Central memory CD8-positive, alpha-beta T cell (primary cell): ENCODE results near the gene SLC22A15.
"Not testable (repeated sequence)": the region's sequence is repeated elsewhere in the genome, so short reads cannot be mapped to it uniquely, and the experiment has no call there.

ENCODE experiments used
- ATAC-seq: fragments of 150-1000 bp; cut with Tn5 transposase; replicated peaks from 2 replicates; pipeline ENCODE4 v1.10.0; 2022; ENCODE audit warnings: mild to moderate bottlenecking, moderate FRiP score, moderate number of reproducible peaks; ENCODE audit not compliant: poor library complexity, severe bottlenecking; ENCODE audit errors: extremely low read depth
- DNase-seq, 2 donors: peaks; one replicate each; pipeline ENCODE4 v3.0.0; 2021; ENCODE audit warnings: low spot score in 2 of 2
- H3K27ac Mint-ChIP-seq: one replicate; pipeline ENCODE4 v1.8.0; 2022; ENCODE audit warnings: low read depth, mild to moderate bottlenecking, moderate library complexity, mixed read lengths
- H3K27me3 Mint-ChIP-seq: one replicate; pipeline ENCODE4 v1.8.0; 2022; ENCODE audit warnings: mixed read lengths
- H3K36me3 Mint-ChIP-seq: one replicate; pipeline ENCODE4 v1.8.0; 2022; ENCODE audit warnings: mild to moderate bottlenecking, moderate library complexity, mixed read lengths; ENCODE audit not compliant: insufficient read depth
- H3K4me1 Mint-ChIP-seq: one replicate; pipeline ENCODE4 v1.8.0; 2022; ENCODE audit warnings: mixed read lengths
- H3K4me3 Mint-ChIP-seq: one replicate; pipeline ENCODE4 v1.8.0; 2022; ENCODE audit warnings: mild to moderate bottlenecking, moderate library complexity, mixed read lengths
- H3K9me3 Mint-ChIP-seq: one replicate; pipeline ENCODE4 v1.8.0; 2022; ENCODE audit warnings: mixed read lengths

Gene SLC22A15

DNA sequence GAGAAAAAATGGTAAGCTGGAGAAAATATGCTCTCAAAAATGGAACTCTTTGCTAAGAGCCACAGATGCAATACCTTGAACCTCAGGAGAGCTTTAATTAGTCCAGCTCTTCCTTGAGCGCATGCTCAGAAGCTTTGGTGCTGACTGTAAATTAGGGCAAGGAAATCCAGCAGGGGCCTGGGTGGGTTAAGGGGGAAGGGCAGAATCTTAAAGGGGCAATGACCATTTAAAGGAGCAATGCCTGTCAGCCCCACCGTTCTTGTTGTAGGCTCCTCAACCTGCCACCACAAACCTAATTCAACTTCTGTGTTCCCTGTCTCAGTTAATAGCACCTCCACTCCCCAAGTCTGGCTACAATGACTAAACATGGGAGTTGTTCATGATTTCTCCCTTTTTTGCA is 6.8 kb upstream of the SLC22A15 start:
- Mint-ChIP-seq H3K4me3 (no peak overlapping the region), H3K27ac (no peak overlapping the region), H3K4me1 (no peaks in the 10 kb centered on the region), H3K36me3 (no peaks in the 10 kb centered on the region), H3K27me3 (peaks cover 63% of the 10 kb centered on the region), H3K9me3 (no peaks in the 10 kb centered on the region)
- no peak for ATAC-seq
- no peak for DNase-seq

DNA sequence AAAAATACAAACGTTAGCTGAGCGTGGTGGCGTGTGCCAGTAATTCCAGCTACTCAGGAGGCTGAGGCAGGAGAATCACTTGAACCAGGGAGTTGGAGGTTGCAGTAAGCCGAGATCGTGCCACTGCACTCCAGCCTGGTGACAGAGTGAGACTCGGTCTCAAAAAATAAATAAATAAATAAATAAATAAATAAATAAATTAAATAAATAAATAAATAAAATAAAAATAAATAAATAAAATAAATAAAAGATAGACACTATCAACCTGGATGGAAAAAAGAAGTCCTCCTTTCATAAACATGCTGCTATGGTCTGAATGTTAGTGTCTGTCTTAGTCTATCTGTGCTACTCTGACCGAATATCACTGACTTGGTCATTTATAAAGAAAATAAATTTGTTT is 4.5 kb upstream of the SLC22A15 start:
- ATAC-seq, H3K27ac Mint-ChIP-seq, H3K4me3 Mint-ChIP-seq, H3K9me3 Mint-ChIP-seq, H3K4me1 Mint-ChIP-seq, H3K36me3 Mint-ChIP-seq, DNase-seq: not testable (repeated sequence)
- H3K27me3 Mint-ChIP-seq: peaks cover 54% of the 10 kb centered on the region

DNA sequence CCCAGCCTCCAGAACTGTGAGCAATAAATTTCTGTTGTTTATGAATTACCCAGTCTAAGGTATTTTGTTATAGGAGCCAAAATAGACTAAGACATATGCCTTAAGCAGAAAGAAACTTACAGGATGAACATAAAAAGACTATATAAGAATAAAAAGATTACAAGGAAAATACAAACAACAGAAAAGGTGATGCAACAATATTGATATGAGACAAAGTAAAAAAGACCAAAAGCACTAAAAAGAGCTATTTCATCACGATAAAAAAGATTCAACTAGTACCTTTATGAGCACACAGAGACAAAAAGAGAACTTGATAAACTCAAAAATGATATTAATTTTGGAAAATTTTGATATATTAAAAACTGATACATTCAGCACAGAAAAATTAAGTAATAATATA is 3.2 kb upstream of the SLC22A15 start:
- H3K4me1 Mint-ChIP-seq: peaks cover 6% of the 10 kb centered on the region
- no peaks in the 10 kb centered on the region for H3K9me3 Mint-ChIP-seq
- H3K36me3 Mint-ChIP-seq: peaks cover 2% of the 10 kb centered on the region
- ATAC-seq (no peak), DNase-seq (no peak)
- H3K4me3 Mint-ChIP-seq: no peak overlapping the region
- H3K27ac Mint-ChIP-seq: no peak overlapping the region
- peaks cover 54% of the 10 kb centered on the region for H3K27me3 Mint-ChIP-seq

DNA sequence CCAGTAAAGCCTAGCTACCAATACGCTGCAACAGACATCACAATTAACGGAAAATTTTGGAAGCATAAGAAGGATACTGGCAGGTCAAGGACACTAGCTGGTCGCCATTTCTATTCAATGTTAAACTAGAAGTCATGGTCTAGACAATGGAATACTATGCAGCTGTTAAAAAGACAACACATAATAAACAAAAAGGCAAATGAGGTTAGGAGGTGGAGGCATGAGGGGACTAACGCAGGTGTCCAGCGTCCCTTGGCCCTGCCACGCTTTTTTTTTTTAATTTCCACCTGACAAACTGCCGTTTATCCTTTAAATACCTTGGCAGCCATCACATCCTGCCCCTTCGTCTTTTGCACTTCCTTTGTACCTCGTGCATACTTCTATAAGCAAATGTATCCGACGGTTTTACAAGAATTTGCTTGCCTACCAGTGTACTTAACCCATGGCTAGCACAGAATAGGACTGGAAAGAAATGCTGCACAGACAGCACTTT is 698 bp upstream of the SLC22A15 start:
- DNase-seq (no peak), ATAC-seq (no peak)
- peak overlapping the region; percentile 70 for H3K27ac Mint-ChIP-seq
- H3K9me3 Mint-ChIP-seq: no peaks in the 10 kb centered on the region
- peaks cover 6% of the 10 kb centered on the region for H3K4me1 Mint-ChIP-seq
- peaks cover 48% of the 10 kb centered on the region for H3K27me3 Mint-ChIP-seq
- peaks cover 2% of the 10 kb centered on the region for H3K36me3 Mint-ChIP-seq
- H3K4me3 Mint-ChIP-seq: peak overlapping the region; percentile 79

DNA sequence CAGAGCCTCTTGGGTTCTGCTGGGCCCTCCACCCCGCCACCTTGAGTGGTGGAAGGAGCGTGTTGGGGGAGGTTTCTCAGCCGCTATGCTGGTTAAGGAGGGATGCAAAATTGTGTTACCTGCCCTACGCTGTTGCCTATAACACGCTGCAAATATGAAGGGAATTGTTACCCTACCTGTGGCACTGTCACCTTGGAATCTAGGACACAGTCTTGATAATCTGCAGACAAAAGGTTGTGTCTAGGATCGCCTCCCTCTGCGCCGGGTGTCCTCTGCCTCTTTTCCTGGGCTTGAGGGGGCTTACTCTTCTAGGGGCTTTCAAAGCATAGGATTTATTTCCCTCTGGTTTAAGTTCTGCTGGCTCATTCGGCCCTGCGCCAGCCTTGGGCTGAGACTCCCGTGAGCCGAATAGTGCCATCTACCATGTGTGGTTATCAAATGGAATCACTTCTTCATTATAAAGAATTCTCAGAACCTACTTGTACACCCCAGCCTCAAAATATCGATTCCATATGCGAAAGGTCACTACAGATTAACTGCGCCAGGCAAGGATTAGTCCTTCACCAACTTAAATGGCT is 697 bp downstream of the SLC22A15 start:
- ATAC-seq (peak; percentile 25), DNase-seq (no peak)
- Mint-ChIP-seq H3K4me3 (peak overlapping the region; percentile 79), H3K4me1 (peaks cover 6% of the 10 kb centered on the region), H3K27me3 (peaks cover 48% of the 10 kb centered on the region), H3K27ac (no peak overlapping the region), H3K36me3 (peaks cover 2% of the 10 kb centered on the region), H3K9me3 (no peaks in the 10 kb centered on the region)

DNA sequence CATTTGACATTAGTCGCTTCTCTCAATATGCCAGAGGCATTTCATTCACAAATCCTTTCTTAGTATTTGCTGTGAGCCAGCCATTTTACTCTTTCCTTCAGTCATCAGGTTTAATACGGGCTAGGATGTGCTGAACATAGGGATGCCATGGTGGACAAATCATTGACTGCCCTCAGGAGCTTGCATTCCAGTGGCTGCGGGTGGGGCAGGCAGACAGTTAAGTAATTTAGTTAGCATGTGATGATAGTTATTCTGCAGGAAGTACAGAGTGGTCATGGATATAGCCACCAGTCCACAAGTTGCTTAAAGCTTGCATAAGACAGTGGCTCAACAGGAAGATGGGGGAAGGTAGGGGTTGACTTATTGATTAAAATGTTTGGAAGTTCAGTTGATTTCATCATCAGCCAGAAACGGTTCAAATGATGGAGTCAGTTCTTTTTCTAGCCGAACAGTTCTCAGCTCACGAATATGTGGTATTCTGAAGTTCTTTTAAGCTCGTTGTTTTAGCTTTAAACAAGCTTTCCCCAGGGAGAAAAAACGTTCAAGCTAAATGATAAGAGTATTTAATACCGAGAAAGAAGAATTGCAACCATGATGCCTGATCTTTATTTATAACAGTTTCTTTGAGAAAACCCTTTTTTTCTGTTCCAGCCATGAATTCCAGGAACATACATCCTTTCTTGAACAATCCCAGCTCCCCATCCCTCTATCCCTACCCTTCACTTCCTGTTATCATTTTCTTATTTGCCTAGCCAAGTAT is 1.4 kb downstream of the SLC22A15 start:
- Mint-ChIP-seq H3K27ac (no peak overlapping the region), H3K4me1 (peaks cover 6% of the 10 kb centered on the region), H3K4me3 (peak overlapping the region; percentile 79), H3K9me3 (no peaks in the 10 kb centered on the region), H3K27me3 (peaks cover 42% of the 10 kb centered on the region), H3K36me3 (peaks cover 2% of the 10 kb centered on the region)
- ATAC-seq: no peak
- DNase-seq: no peak

DNA sequence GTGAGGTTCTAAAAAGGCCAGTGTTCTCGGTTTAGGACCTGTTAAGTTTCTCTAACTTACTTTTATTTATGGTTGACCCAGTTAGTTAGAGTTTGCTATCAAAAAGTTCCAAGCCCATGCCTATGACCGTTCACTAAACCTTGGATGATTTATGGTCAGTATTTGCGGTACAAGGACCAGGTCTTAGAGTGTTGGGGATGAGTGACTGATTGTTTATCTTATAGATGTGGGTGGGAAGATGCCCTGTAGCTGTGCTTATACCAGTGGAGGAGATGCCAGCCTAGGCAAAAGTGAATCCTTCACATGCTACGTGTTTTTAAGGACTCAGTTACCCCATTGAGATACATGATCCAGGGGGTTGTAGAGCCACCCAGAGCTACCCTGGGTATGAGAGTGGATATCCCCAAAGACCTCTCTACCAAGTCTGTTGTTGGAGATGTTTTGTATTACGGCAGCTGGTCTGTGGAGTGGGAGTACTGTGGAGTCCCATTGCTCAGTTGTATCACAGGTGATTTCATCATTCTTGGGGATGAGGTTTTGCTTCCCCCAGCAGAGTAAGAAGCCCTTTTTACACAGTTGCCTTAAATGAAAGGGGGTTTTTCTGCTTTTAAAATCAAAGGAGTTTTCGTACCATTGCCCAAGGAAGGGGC is 2.1 kb downstream of the SLC22A15 start:
- Mint-ChIP-seq H3K27me3 (peaks cover 34% of the 10 kb centered on the region), H3K27ac (no peak overlapping the region), H3K4me1 (peaks cover 6% of the 10 kb centered on the region), H3K36me3 (peaks cover 2% of the 10 kb centered on the region), H3K4me3 (no peak overlapping the region), H3K9me3 (no peaks in the 10 kb centered on the region)
- no peak for ATAC-seq
- no peak for DNase-seq

DNA sequence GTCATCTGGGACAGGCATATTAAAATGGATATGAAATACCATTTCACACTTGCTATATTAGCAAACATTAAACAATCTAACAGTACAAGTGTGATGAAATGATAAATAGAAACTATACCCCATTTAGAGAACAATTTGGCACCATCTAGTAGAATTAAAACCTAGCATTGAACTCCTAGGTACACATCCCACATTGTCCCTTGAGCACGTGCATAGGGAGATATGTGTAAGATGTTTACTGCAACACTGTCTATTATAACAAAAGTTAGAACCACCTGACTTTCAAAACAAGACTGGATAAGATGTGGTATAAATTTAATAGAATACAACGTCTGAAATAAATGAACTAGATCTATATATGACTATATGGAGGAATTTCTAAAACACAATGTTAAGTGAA is 3.8 kb downstream of the SLC22A15 start:
- Mint-ChIP-seq H3K27ac (no peak overlapping the region), H3K36me3 (peaks cover 2% of the 10 kb centered on the region), H3K4me3 (no peak overlapping the region), H3K4me1 (peaks cover 6% of the 10 kb centered on the region), H3K27me3 (peaks cover 26% of the 10 kb centered on the region), H3K9me3 (no peaks in the 10 kb centered on the region)
- ATAC-seq (no peak), DNase-seq (no peak)

DNA sequence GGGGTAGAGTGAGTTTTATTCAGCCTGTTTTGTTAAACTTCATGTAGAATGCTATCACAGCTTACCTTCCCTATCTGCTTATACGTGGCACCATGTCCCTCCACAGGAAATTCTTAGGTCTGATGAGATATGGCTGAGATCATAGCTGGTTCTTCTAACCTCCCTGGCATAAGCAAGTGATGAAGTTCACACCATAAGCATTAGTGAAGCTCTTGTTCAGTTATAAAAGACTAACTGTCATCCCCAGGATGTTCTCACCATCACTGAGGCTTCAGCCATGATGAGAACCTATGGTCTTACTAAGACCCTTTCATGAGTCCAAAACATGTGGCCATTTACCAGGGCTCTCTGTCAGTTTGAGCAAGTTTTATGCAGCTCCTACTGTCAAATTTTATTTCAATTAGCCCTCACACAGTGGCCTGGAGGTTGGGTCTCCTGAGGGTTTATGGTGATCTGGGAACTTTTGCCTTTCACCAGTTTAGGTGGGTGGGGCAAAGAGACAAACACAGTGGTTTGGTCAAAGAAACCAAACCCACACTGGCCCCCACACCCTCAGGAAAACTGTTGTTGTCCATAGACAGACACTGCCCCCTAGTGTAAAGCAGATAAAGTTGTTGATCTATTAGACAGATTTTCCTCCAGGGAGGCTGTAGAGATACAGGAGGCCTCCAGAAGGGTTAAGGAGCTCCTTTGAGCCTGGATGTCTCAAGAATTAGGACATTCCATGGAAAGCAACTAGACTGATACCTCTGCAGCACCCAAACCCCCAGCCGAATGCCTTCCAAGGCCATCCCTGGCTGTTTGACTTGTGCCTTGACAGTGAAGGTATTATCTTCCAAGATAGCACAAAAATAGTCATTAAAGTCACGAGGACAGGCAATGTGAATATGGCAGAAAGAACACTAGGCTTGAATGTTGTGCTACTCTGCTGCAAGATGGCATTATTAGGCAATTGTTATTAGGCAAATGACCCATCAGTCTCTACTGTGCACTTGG is 5.0 kb downstream of the SLC22A15 start:
- no peak overlapping the region for H3K4me3 Mint-ChIP-seq
- H3K27me3 Mint-ChIP-seq: peaks cover 19% of the 10 kb centered on the region
- H3K27ac Mint-ChIP-seq: no peak overlapping the region
- H3K9me3 Mint-ChIP-seq: no peaks in the 10 kb centered on the region
- ATAC-seq: peak; percentile 24
- H3K36me3 Mint-ChIP-seq: no peaks in the 10 kb centered on the region
- no peak for DNase-seq
- H3K4me1 Mint-ChIP-seq: peaks cover 6% of the 10 kb centered on the region

DNA sequence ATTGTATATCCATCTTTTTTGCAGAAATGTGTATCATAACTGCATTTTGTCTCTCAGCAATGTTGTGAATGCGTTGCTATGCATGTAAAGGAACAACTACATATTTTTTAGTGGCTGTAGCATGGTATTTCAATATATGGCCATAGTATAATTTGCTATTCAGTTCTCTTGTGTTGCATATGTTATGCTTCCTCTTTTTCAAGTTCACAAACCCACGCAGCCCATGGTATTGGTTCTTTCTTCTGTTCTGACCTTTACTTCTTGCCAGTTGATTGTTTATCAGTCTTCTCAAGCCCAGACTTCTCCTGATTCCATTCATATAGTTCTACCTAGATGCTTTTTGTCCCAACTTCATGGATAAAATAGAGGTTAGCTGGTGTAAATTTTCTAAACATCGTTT is 6.1 kb downstream of the SLC22A15 start:
- no peak for ATAC-seq
- peaks cover under 1% of the 10 kb centered on the region for H3K4me1 Mint-ChIP-seq
- peaks cover 12% of the 10 kb centered on the region for H3K27me3 Mint-ChIP-seq
- H3K9me3 Mint-ChIP-seq: no peaks in the 10 kb centered on the region
- no peak for DNase-seq
- H3K4me3 Mint-ChIP-seq: no peak overlapping the region
- H3K36me3 Mint-ChIP-seq: no peaks in the 10 kb centered on the region
- no peak overlapping the region for H3K27ac Mint-ChIP-seq

DNA sequence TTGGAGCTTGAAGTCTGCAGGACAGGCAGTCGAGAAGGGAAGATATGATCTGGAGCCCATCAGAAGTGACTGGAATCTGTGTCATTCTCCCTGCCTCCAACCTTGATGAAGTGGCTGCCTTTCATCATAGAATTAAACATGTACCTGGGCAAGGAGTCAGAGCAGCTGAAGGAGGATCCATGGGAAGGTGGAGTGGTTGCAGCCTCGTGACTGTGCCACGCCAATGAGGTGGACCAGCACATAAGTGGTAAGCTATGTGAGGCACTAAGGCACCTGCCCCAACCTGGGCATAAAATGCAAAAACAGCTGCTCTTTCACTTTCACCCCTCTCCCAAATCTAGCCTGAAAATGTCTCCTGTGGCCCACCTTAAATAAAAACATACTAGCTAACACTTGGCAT is 7.3 kb downstream of the SLC22A15 start:
- Mint-ChIP-seq H3K9me3 (no peaks in the 10 kb centered on the region), H3K36me3 (no peaks in the 10 kb centered on the region), H3K27ac (no peak overlapping the region), H3K4me3 (no peak overlapping the region), H3K4me1 (no peaks in the 10 kb centered on the region), H3K27me3 (peaks cover 6% of the 10 kb centered on the region)
- no peak for ATAC-seq
- no peak for DNase-seq

DNA sequence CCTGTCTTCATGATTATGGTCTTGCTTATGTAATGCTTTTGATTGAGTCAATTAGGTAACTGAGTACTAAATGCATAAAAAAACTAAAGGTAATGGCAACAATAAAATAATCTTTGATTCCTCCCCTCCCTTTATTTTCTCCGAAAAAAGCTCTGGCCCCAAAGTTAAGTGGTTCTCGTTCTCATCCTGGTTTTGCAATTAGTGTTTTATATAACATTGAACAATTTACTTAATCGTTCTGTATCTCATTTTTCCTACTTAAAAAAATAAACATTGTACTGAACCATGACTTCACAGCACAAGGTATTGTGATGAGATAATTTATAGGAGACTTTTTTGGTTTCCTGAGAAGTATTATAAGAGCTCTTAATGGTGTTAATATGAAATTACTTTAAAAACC is 11.3 kb downstream of the SLC22A15 start:
- H3K4me3 Mint-ChIP-seq: no peak overlapping the region
- H3K9me3 Mint-ChIP-seq: no peaks in the 10 kb centered on the region
- no peaks in the 10 kb centered on the region for H3K36me3 Mint-ChIP-seq
- H3K4me1 Mint-ChIP-seq: no peaks in the 10 kb centered on the region
- ATAC-seq (no peak), DNase-seq (no peak)
- H3K27me3 Mint-ChIP-seq: peaks cover 6% of the 10 kb centered on the region
- H3K27ac Mint-ChIP-seq: no peak overlapping the region
